IPS-20b (cell line): ENCODE measurements around the gene GGA1.
"Not testable (repeated sequence)": the region's sequence is repeated elsewhere in the genome, so short reads cannot be mapped to it uniquely, and the experiment has no call there.

Experiments used
- H3K27ac ChIP-seq: one replicate; pipeline ENCODE4 v1.5.1; 2013; ENCODE audit warnings: low read length
- H3K27me3 ChIP-seq: 2 replicates; pipeline ENCODE4 v1.6.1; 2013; ENCODE audit warnings: mild to moderate bottlenecking, low read length, inconsistent platforms; ENCODE audit not compliant: insufficient read depth
- H3K36me3 ChIP-seq: 2 replicates; pipeline ENCODE4 v1.6.1; 2013; ENCODE audit warnings: low read depth, mild to moderate bottlenecking, inconsistent platforms, low read length, moderate library complexity; ENCODE audit not compliant: insufficient read depth
- H3K4me1 ChIP-seq: 2 replicates; pipeline ENCODE4 v1.6.1; 2013; ENCODE audit warnings: mild to moderate bottlenecking, control low read depth, inconsistent platforms, low read length, moderate library complexity; ENCODE audit not compliant: insufficient read depth
- H3K4me3 ChIP-seq: 2 replicates; pipeline ENCODE4 v1.5.1; 2013; ENCODE audit warnings: mild to moderate bottlenecking, low read length, inconsistent platforms
- H3K9ac ChIP-seq: 2 replicates; pipeline ENCODE4 v1.6.1; 2013; ENCODE audit warnings: low read depth, mild to moderate bottlenecking, inconsistent platforms, low read length, moderate library complexity
- H3K9me3 ChIP-seq: 2 replicates; pipeline ENCODE4 v1.6.1; 2013; ENCODE audit warnings: mild to moderate bottlenecking, low read depth, low read length, inconsistent platforms; ENCODE audit not compliant: insufficient read depth

GGA1 gene

DNA sequence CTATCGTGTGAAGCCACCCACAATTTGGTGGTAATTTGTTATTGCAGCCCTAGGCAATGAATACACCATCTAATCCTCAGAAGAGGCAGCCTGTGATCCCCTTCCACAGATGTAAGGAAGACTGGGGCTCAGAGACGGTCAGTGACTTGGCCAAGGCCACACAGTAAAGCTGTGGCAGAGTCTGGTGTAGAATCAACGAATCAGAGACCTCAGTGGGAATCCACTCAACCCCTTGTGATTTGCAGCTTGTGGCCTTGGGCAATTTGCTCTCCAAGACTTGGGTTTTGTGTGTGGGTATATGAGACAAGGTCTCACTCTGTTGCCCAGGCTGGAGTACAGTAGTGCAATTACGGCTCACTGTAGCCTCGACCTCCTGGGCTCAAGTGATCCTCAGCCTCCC is 30.6 kb upstream of the GGA1 start:
- no peaks in the 10 kb centered on the region for H3K9me3 ChIP-seq
- H3K4me1 ChIP-seq = no peaks in the 10 kb centered on the region
- H3K36me3 ChIP-seq = no peaks in the 10 kb centered on the region
- no peaks in the 10 kb centered on the region for H3K27me3 ChIP-seq
- no peak overlapping the region for H3K4me3 ChIP-seq
- no peak overlapping the region for H3K9ac ChIP-seq
- no peak overlapping the region for H3K27ac ChIP-seq

- Histone ChIP-seq H3K4me3 (no peak overlapping the region), H3K9me3 (no peaks in the 10 kb centered on the region), H3K27me3 (no peaks in the 10 kb centered on the region), H3K4me1 (peaks cover 4% of the 10 kb centered on the region; the same call in 1 of the 2 replicates), H3K27ac (no peak overlapping the region), H3K9ac (no peak overlapping the region), H3K36me3 (no peaks in the 10 kb centered on the region)
These were observed 27.1 kb upstream of the GGA1 start for GRCh38 chr22:37581504-37581903.

DNA sequence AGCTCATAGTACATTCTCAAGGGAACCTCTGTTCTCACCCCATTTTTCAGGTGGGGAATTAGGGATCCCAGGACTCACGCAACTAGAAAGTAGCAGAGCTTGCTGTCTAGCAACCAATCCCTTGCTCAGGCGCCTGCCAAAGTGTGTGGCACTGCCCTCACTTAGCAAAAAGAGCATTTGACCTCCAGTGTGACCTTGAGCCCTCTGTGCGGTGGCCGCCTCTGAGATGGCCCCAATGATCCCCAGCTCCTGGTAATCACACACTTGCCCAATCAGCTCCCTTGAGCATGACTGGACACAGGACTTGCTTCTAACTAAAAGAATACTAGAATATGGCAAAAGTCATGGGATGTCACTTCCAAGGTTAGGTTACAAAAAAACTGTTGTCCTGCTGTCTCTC is 26.1 kb upstream of the GGA1 start:
- no peaks in the 10 kb centered on the region for H3K27me3 ChIP-seq

GRCh38 chr22:37588546-37589215 is 20.0 kb upstream of the GGA1 start:
- Histone ChIP-seq H3K4me3 (no peak overlapping the region), H3K27ac (no peak overlapping the region), H3K27me3 (no peaks in the 10 kb centered on the region), H3K9me3 (no peaks in the 10 kb centered on the region), H3K36me3 (no peaks in the 10 kb centered on the region), H3K4me1 (peaks cover 4% of the 10 kb centered on the region; the same call in 1 of the 2 replicates), H3K9ac (no peak overlapping the region)

More for the DNA sequence above, 26.1 kb upstream of the GGA1 start:
- H3K9ac ChIP-seq = no peak overlapping the region
- H3K4me1 ChIP-seq = peaks cover 4% of the 10 kb centered on the region; the same call in 1 of the 2 replicates
- H3K36me3 ChIP-seq = no peaks in the 10 kb centered on the region
- H3K4me3 ChIP-seq = no peak overlapping the region
- H3K27ac ChIP-seq = no peak overlapping the region
- H3K9me3 ChIP-seq = no peaks in the 10 kb centered on the region

GRCh38 chr22:37589636-37590035 is 19.0 kb upstream of the GGA1 start:
- H3K27ac ChIP-seq = no peak overlapping the region
- H3K4me1 ChIP-seq = peaks cover 4% of the 10 kb centered on the region; the same call in 1 of the 2 replicates
- no peak overlapping the region for H3K9ac ChIP-seq
- H3K27me3 ChIP-seq = no peaks in the 10 kb centered on the region
- H3K4me3 ChIP-seq = no peak overlapping the region
- no peaks in the 10 kb centered on the region for H3K36me3 ChIP-seq
- H3K9me3 ChIP-seq = no peaks in the 10 kb centered on the region

DNA sequence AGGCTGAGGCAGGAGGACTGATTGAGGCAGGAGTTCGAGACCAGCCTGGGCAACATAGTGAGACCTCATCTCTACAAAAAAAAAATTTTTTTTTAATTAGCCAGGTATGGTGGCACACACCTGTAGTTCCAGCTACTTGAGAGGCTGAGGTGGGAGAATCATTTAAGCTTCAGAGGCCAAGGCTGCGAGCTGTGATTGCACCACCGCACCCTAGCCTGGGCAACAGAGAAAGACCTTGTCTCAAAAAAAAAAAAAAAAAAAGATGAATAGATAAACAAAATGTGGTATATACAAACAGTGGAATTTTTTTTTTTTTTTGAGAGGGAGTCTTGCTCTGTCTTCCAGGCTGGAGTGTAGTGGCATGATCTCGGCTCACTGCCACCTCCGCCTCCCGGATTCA is 17.6 kb upstream of the GGA1 start:
- not testable (repeated sequence) for H3K36me3 ChIP-seq, H3K4me3 ChIP-seq, H3K9me3 ChIP-seq, H3K9ac ChIP-seq, H3K27ac ChIP-seq, H3K4me1 ChIP-seq, H3K27me3 ChIP-seq

- Histone ChIP-seq H3K27me3 (no peaks in the 10 kb centered on the region), H3K4me1 (no peaks in the 10 kb centered on the region), H3K27ac (no peak overlapping the region), H3K9ac (peak overlapping the region; percentile 17; the same call in 1 of the 2 replicates), H3K4me3 (peak overlapping the region; percentile 50), H3K9me3 (no peaks in the 10 kb centered on the region), H3K36me3 (no peaks in the 10 kb centered on the region)
These were observed 16.7 kb upstream of the GGA1 start for GRCh38 chr22:37591823-37592404.

- no peak overlapping the region for H3K27ac ChIP-seq
- H3K9me3 ChIP-seq = no peaks in the 10 kb centered on the region
- H3K4me3 ChIP-seq = no peak overlapping the region
- no peaks in the 10 kb centered on the region for H3K36me3 ChIP-seq
- H3K4me1 ChIP-seq = no peaks in the 10 kb centered on the region
- H3K9ac ChIP-seq = no peak overlapping the region
- H3K27me3 ChIP-seq = no peaks in the 10 kb centered on the region
These were observed 14.4 kb upstream of the GGA1 start for GRCh38 chr22:37594237-37594636.

- Histone ChIP-seq H3K27me3 (no peaks in the 10 kb centered on the region), H3K4me3 (no peak overlapping the region), H3K9ac (no peak overlapping the region), H3K9me3 (no peaks in the 10 kb centered on the region), H3K27ac (no peak overlapping the region), H3K36me3 (no peaks in the 10 kb centered on the region), H3K4me1 (peaks cover 5% of the 10 kb centered on the region; the same call in 1 of the 2 replicates)
These were observed 9.5 kb upstream of the GGA1 start for GRCh38 chr22:37599153-37599552.

- H3K36me3 ChIP-seq = no peaks in the 10 kb centered on the region
- peak overlapping the region; percentile 27; the same call in 1 of the 2 replicates for H3K4me3 ChIP-seq
- H3K4me1 ChIP-seq = peaks cover 5% of the 10 kb centered on the region; the same call in 1 of the 2 replicates
- H3K9ac ChIP-seq = peak overlapping the region; percentile 21; the same call in 1 of the 2 replicates
- H3K9me3 ChIP-seq = no peaks in the 10 kb centered on the region
- H3K27me3 ChIP-seq = no peaks in the 10 kb centered on the region; the same call in 1 of the 2 replicates
- H3K27ac ChIP-seq = peak overlapping the region; percentile 59
These were observed 7.5 kb upstream of the GGA1 start for GRCh38 chr22:37601203-37601539.

GRCh38 chr22:37601540-37602442 is 6.8 kb upstream of the GGA1 start:
- H3K9ac ChIP-seq = peak overlapping the region; percentile 21; the same call in 1 of the 2 replicates
- H3K4me3 ChIP-seq = peak overlapping the region; percentile 28; the same call in 1 of the 2 replicates

More at GRCh38 chr22:37601540-37602442, 6.8 kb upstream of the GGA1 start:
- H3K36me3 ChIP-seq = no peaks in the 10 kb centered on the region
- no peaks in the 10 kb centered on the region for H3K9me3 ChIP-seq
- peaks cover 5% of the 10 kb centered on the region; the same call in 1 of the 2 replicates for H3K4me1 ChIP-seq
- H3K27me3 ChIP-seq = no peaks in the 10 kb centered on the region; the same call in 1 of the 2 replicates
- H3K27ac ChIP-seq = peak overlapping the region; percentile 59
